ENCODE data around the gene DYTN. TPM values are rescaled to one million over a fixed set of nuclear protein-coding genes. Genes with fewer than 3 reads are reported as not detected.

Gene DYTN
- total RNA-seq, 2 experiments from 2014 or later, result not detected

DNA sequence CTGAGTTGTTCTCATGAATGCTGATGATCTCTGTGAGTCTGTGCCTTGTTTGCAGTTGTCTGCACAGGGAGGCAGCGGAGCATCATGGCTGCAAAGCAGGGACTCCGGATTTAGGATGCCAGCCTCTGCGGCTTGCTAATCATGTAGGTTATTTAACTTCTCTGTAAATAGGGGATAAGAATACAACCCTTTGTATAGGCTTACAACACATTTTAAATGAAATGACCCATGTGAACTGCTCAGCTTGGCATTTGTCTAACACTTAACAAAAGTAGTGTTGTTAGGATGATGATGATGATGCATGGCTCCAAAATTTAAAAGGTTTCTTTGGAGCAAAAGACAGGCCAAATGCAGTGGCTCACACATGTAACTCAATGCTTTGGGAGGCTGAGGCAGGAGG, 19.4 kb downstream of the DYTN start:
- no peaks in the 10 kb centered on the region for H3K9me3 Mint-ChIP-seq
- no peak overlapping the region for H3K4me3 Mint-ChIP-seq
- H3K4me1 Mint-ChIP-seq (ENCODE audit: low read depth), result peaks cover 3% of the 10 kb centered on the region
- POLR2A ChIA-PET, result interaction anchor here (0.6 to 1.9 kb wide), 2 partner anchors 11 to 13 kb away, joined by 3 to 4 read pairs; no protein-coding TSS in a partner anchor
- DNase-seq (no peak), ATAC-seq (no peak)
- CTCF ChIA-PET, result interaction anchor here (0.7 to 1.0 kb wide), 3 partner anchors 16 to 84 kb away, joined by 3 to 4 read pairs (median 3); no protein-coding TSS in a partner anchor
- no peaks in the 10 kb centered on the region for H3K36me3 Mint-ChIP-seq (ENCODE audit: low read depth)
- H3K27me3 Mint-ChIP-seq, result peaks cover 17% of the 10 kb centered on the region
- no peak overlapping the region for H3K27ac Mint-ChIP-seq
- intact Hi-C loops (cut with micrococcal nuclease), result loop anchor here (5.0 kb wide), 1 partner anchor 83 kb away; no protein-coding TSS in a partner anchor
- TF ChIP-seq, protein P1, sequence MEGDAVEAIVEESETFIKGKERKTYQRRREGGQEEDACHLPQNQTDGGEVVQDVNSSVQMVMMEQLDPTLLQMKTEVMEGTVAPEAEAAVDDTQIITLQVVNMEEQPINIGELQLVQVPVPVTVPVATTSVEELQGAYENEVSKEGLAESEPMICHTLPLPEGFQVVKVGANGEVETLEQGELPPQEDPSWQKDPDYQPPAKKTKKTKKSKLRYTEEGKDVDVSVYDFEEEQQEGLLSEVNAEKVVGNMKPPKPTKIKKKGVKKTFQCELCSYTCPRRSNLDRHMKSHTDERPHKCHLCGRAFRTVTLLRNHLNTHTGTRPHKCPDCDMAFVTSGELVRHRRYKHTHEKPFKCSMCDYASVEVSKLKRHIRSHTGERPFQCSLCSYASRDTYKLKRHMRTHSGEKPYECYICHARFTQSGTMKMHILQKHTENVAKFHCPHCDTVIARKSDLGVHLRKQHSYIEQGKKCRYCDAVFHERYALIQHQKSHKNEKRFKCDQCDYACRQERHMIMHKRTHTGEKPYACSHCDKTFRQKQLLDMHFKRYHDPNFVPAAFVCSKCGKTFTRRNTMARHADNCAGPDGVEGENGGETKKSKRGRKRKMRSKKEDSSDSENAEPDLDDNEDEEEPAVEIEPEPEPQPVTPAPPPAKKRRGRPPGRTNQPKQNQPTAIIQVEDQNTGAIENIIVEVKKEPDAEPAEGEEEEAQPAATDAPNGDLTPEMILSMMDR (IDR thresholded peaks at IDR 0.05), result no peak

DNA sequence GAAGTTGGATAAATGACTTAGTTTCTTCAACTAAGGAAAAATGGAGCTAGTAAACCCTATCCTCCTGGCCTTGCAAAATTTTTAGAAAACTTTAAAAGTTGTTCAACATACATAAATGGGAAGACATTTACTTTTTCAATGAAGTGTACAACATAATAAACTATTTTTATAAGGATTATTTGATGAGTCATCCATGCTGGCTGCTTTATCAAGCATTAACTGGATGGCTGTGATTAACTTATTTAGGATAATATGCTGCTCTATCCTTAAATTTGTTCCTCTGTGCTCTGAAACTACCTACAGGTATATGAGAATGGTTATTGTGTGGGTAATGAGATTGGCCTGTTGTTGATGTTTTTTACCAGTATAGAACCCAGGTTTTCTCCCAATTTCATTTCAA, 21.3 kb downstream of the DYTN start:
- no peaks in the 10 kb centered on the region for H3K36me3 Mint-ChIP-seq (ENCODE audit: low read depth)
- no peak overlapping the region for H3K27ac Mint-ChIP-seq
- ATAC-seq (no peak), DNase-seq (no peak)
- intact Hi-C loops (cut with micrococcal nuclease), result loop anchor here (5.0 kb wide), 1 partner anchor 85 kb away; no protein-coding TSS in a partner anchor
- CTCF ChIA-PET, result no interaction called here
- H3K4me1 Mint-ChIP-seq (ENCODE audit: low read depth), result peaks cover 3% of the 10 kb centered on the region
- TF ChIP-seq, protein P1 (IDR thresholded peaks at IDR 0.05), result no peak
- H3K9me3 Mint-ChIP-seq, result no peaks in the 10 kb centered on the region
- no peak overlapping the region for H3K4me3 Mint-ChIP-seq
- POLR2A ChIA-PET, result no interaction called here
- peaks cover 11% of the 10 kb centered on the region for H3K27me3 Mint-ChIP-seq

DNA sequence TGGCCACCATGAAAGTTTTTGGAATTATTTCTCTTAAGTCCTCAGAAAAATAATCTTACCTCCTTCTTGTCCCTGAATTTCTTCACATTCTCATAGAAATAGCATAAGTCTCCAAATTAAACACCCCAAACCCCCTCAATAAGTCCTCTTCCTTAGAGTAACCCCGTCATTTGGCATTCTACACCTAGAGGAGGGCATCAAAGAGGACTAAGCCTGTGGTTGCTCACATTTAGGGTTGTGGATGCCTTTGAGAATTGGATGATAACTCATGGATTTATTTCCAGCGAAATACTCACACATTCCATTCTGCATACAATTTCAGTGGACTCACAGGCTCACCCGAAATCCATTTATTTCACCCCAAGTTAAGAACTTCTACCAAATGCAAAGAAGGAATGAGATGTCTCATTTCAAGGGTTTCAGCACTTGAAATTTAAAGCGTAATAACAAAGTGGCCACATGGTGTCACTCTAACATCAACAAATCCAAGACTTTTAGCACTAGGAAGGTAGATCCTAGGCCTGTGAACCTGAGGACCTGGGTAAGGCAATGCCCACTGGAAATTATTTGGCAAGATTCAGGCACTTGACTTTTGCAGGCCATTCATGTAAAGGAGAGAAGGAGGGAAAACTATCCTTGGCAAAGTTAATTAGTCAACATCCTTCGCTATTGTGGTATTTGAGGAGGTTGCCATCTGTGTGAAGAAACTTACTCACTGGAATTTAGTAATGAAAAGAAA, 24.6 kb downstream of the DYTN start:
- CTCF ChIA-PET, result interaction anchor here (0.7 to 2.2 kb wide), 7 partner anchors 15 to 1346 kb away, joined by 3 to 21 read pairs (median 4); no protein-coding TSS in a partner anchor
- Mint-ChIP-seq H3K36me3 (ENCODE audit: low read depth) (no peaks in the 10 kb centered on the region), H3K9me3 (no peaks in the 10 kb centered on the region), H3K27me3 (no peaks in the 10 kb centered on the region), H3K27ac (no peak overlapping the region), H3K4me3 (no peak overlapping the region), H3K4me1 (ENCODE audit: low read depth) (peaks cover 3% of the 10 kb centered on the region)
- POLR2A ChIA-PET, result no interaction called here
- DNase-seq (peak; percentile 33), ATAC-seq (peak; percentile 49)
- intact Hi-C loops (cut with micrococcal nuclease), result loop anchor here (5.0 kb wide), 1 partner anchor 779 kb away; no protein-coding TSS in a partner anchor
- TF ChIP-seq, protein P1 (IDR thresholded peaks at IDR 0.05), result peak; percentile 76

DNA sequence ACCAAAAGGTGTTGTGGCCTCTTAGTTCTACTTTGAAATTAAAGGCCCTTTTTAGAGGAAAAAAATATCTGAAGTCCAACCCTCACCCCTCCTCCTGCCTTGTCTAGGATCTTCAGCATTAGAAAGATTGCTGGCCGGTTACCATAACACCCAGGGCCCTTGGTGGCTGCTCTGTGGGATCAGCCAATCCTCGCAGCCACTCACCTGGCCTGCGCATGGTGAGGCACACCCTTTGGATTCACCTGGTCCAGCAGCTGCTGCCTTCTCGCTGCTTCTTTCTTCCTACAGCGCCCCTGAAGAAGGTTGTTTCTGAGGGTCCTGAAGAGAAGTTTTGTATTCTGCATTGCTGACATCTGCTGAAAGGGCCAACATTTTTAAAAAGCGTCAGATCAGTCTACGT, 25.2 kb downstream of the DYTN start:
- peaks cover 3% of the 10 kb centered on the region for H3K4me1 Mint-ChIP-seq (ENCODE audit: low read depth)
- H3K4me3 Mint-ChIP-seq, result no peak overlapping the region
- H3K27ac Mint-ChIP-seq, result no peak overlapping the region
- DNase-seq, result no peak
- no peaks in the 10 kb centered on the region for H3K36me3 Mint-ChIP-seq (ENCODE audit: low read depth)
- H3K9me3 Mint-ChIP-seq, result no peaks in the 10 kb centered on the region
- no peak for ATAC-seq
- no peaks in the 10 kb centered on the region for H3K27me3 Mint-ChIP-seq
- intact Hi-C loops (cut with micrococcal nuclease), result loop anchor here (5.0 kb wide), 1 partner anchor 779 kb away; no protein-coding TSS in a partner anchor
- CTCF ChIA-PET, result interaction anchor here (0.8 kb wide), 1 partner anchor 89 kb away, joined by 3 read pairs; no protein-coding TSS in a partner anchor
- POLR2A ChIA-PET, result no interaction called here
- TF ChIP-seq, protein P1 (IDR thresholded peaks at IDR 0.05), result no peak

DNA sequence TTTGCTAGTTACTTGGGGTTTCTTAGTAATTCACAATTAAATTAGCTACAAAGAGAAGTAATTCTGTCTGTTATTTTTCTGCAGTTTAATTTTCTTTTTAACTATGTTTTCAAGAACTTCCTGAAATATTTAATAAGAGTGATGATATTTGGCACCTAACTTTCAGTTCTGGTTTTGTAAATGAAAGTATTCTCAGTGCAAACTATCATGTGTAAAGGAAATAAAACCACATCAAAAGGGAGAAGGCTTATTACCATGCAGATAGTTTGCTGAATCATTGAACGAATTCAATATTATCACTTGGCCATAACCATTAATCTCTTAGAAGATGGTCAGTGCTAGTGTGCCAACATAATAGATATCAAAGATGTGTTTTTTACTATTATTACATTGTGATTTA, 29.2 kb downstream of the DYTN start:
- TF ChIP-seq, protein P1 (IDR thresholded peaks at IDR 0.05), result no peak
- ATAC-seq, result no peak
- Mint-ChIP-seq H3K4me3 (no peak overlapping the region), H3K9me3 (no peaks in the 10 kb centered on the region), H3K27ac (no peak overlapping the region), H3K4me1 (ENCODE audit: low read depth) (peaks cover 3% of the 10 kb centered on the region), H3K27me3 (peaks cover 1% of the 10 kb centered on the region), H3K36me3 (ENCODE audit: low read depth) (no peaks in the 10 kb centered on the region)
- intact Hi-C loops (cut with micrococcal nuclease), result no loop called here
- ChIA-PET POLR2A (interaction anchor here (0.8 kb wide), 1 partner anchor 75 kb away, joined by 6 read pairs; no protein-coding TSS in a partner anchor), CTCF (interaction anchor here (1.9 kb wide), 1 partner anchor 93 kb away, joined by 4 read pairs; no protein-coding TSS in a partner anchor)
- no peak for DNase-seq
